H1 (cell line): ENCODE results near the gene LRRC46. TPM values are rescaled to one million over a fixed set of nuclear protein-coding genes. Genes with fewer than 3 reads are reported as not detected.

Source experiments
- CTCF ChIA-PET: fragments of 300-600 bp; sonication (Branson Sonifier 250); formaldehyde crosslinking; loops from one replicate; lab custom pipeline; 2021; ENCODE audit not compliant: partially characterized antibody; lab: Charles Lee
- POLR2A ChIA-PET: fragments of 300-600 bp; sonication (Branson Sonifier 250); formaldehyde crosslinking; loops from one replicate; lab custom pipeline; 2021; ENCODE audit warnings: inconsistent platforms; ENCODE audit not compliant: partially characterized antibody; lab: Charles Lee
- DNase-seq, 2 experiments: peaks; one replicate each; pipeline versions ENCODE4 v3.0.0 to v3.0.0-alpha.2; 2010 to 2022; ENCODE audit warnings: low spot score in 2 of 2, low read depth in 1 of 2, mixed read lengths in 1 of 2
- FAIRE-seq: peaks from 2 replicates; lab custom pipeline; 2011; peaks lifted over from hg19 to GRCh38; lab: Jason Lieb, UNC
- H2AFZ ChIP-seq: 2 replicates; pipeline ENCODE4 v1.8.1; 2012; ENCODE audit warnings: low read length, inconsistent platforms
- H2AK5ac ChIP-seq: 2 replicates; pipeline ENCODE4 v1.6.1; 2013; ENCODE audit warnings: low read depth, low read length
- H2BK120ac ChIP-seq: replicated peaks from 2 replicates; pipeline ENCODE3; 2013; ENCODE audit warnings: low read depth, low read length, inconsistent platforms
- H2BK12ac ChIP-seq: 2 replicates; pipeline ENCODE4 v1.6.1; 2013; ENCODE audit warnings: low read depth, low read length
- H2BK15ac ChIP-seq: 2 replicates; pipeline ENCODE4 v1.6.1; 2013; ENCODE audit warnings: low read length
- H2BK20ac ChIP-seq: 2 replicates; pipeline ENCODE4 v1.6.1; 2013; ENCODE audit warnings: low read length
- H2BK5ac ChIP-seq: 2 replicates; pipeline ENCODE4 v1.6.1; 2013; ENCODE audit warnings: low read depth, low read length
- H3K14ac ChIP-seq: 2 replicates; pipeline ENCODE4 v1.6.1; 2013; ENCODE audit warnings: inconsistent platforms; ENCODE audit not compliant: insufficient read length
- H3K18ac ChIP-seq: 2 replicates; pipeline ENCODE4 v1.6.1; 2013; ENCODE audit warnings: low read length; ENCODE audit errors: extremely low read depth
- H3K23ac ChIP-seq: 2 replicates; pipeline ENCODE4 v1.6.1; 2013; ENCODE audit warnings: inconsistent platforms; ENCODE audit not compliant: insufficient read length
- H3K23me2 ChIP-seq: 2 replicates; pipeline ENCODE4 v1.6.1; 2013; ENCODE audit warnings: low read depth, low read length
- H3K27ac ChIP-seq: 2 replicates; pipeline ENCODE4 v1.6.1; 2011; ENCODE audit warnings: low read depth, low read length, inconsistent platforms
- H3K27me3 ChIP-seq, 4 experiments: replicated peaks in 1 of 4; 1 replicate in 1 of 4; 2 replicates in 3 of 4; pipeline versions ENCODE4 v1.6.1 to v1.8.1; 2011 to 2013; ENCODE audit warnings: low read length in 3 of 4, mild to moderate bottlenecking in 3 of 4, inconsistent platforms in 2 of 4, mixed read lengths in 2 of 4, moderate library complexity in 1 of 4; ENCODE audit not compliant: control insufficient read depth in 3 of 4, insufficient read depth in 3 of 4; ENCODE audit errors: extremely low read depth in 1 of 4
- H3K36me3 ChIP-seq, 4 experiments: 2 replicates each; pipeline versions ENCODE4 v1.6.1 to v1.8.1; 2011 to 2013; ENCODE audit warnings: mild to moderate bottlenecking in 4 of 4, low read length in 3 of 4, moderate library complexity in 2 of 4, control low read depth in 1 of 4, inconsistent platforms in 1 of 4; ENCODE audit not compliant: insufficient read depth in 4 of 4, control insufficient read depth in 2 of 4
- H3K4ac ChIP-seq: replicated peaks from 2 replicates; pipeline ENCODE3; 2013; ENCODE audit warnings: low read length, low read depth, mixed read lengths, inconsistent platforms; ENCODE audit not compliant: insufficient read length
- H3K4me1 ChIP-seq, 4 experiments: replicated peaks in 1 of 4; 1 replicate in 1 of 4; 2 replicates in 3 of 4; pipeline versions ENCODE4 v1.6.1 to v1.8.1; 2011 to 2013; ENCODE audit warnings: low read length in 3 of 4, inconsistent platforms in 2 of 4, mixed read lengths in 1 of 4; ENCODE audit not compliant: insufficient read depth in 4 of 4, control insufficient read depth in 3 of 4
- H3K4me2 ChIP-seq, 2 experiments: 2 replicates each; pipeline versions ENCODE4 v1.6.1 to v1.8.1; 2011 to 2013; ENCODE audit warnings: low read depth in 2 of 2, low read length in 2 of 2, control low read depth in 1 of 2, inconsistent platforms in 1 of 2, mild to moderate bottlenecking in 1 of 2; ENCODE audit not compliant: insufficient read depth in 1 of 2
- H3K4me3 ChIP-seq, 4 experiments: fragments of 200-600, 300-600 bp in 1 of 4; sonication (generic), shearing (Covaris generic), sonication (Bioruptor Twin) in 1 of 4; 2 replicates each; pipeline versions ENCODE4 v1.5.1 to v1.8.1; 2011 to 2016; ENCODE audit warnings: low read length in 4 of 4, low read depth in 3 of 4, control low read depth in 2 of 4, inconsistent platforms in 2 of 4, mild to moderate bottlenecking in 2 of 4, mixed read lengths in 1 of 4, moderate library complexity in 1 of 4; ENCODE audit not compliant: insufficient read depth in 2 of 4; ENCODE audit errors: extremely low read depth in 1 of 4
- H3K56ac ChIP-seq: replicated peaks from 2 replicates; pipeline ENCODE3; 2013; ENCODE audit warnings: low read depth, mild to moderate bottlenecking, mixed read lengths, low read length, inconsistent platforms; ENCODE audit not compliant: insufficient read length
- H3K79me1 ChIP-seq: 2 replicates; pipeline ENCODE4 v1.6.1; 2013; ENCODE audit warnings: low read depth, low read length, control low read depth
- H3K79me2 ChIP-seq, 2 experiments: 2 replicates each; pipeline versions ENCODE4 v1.6.1 to v1.8.1; 2012 to 2013; ENCODE audit warnings: low read length in 2 of 2, mild to moderate bottlenecking in 2 of 2, inconsistent platforms in 1 of 2; ENCODE audit not compliant: insufficient read depth in 2 of 2, control insufficient read depth in 1 of 2
- H3K9ac ChIP-seq, 4 experiments: replicated peaks in 1 of 4; 1 replicate in 1 of 4; 2 replicates in 3 of 4; pipeline versions ENCODE4 v1.6.1 to v1.8.1; 2011 to 2013; ENCODE audit warnings: low read depth in 3 of 4, low read length in 3 of 4, control low read depth in 2 of 4, mild to moderate bottlenecking in 2 of 4, moderate library complexity in 2 of 4, inconsistent platforms in 1 of 4; ENCODE audit errors: extremely low read depth in 1 of 4
- H3K9me3 ChIP-seq, 2 experiments: 2 replicates each; pipeline versions ENCODE4 v1.6.1 to v1.8.1; 2012 to 2013; ENCODE audit warnings: mild to moderate bottlenecking in 2 of 2, moderate library complexity in 2 of 2, control low read depth in 1 of 2, inconsistent platforms in 1 of 2, low read depth in 1 of 2, low read length in 1 of 2, mixed read lengths in 1 of 2; ENCODE audit not compliant: insufficient read depth in 2 of 2
- H4K20me1 ChIP-seq, 2 experiments: replicated peaks in 1 of 2; 2 replicates each; pipeline versions ENCODE3 to v1.8.1; 2011 to 2013; ENCODE audit warnings: inconsistent platforms in 2 of 2, low read length in 2 of 2, mild to moderate bottlenecking in 1 of 2; ENCODE audit not compliant: insufficient read depth in 2 of 2, control insufficient read depth in 1 of 2
- H4K5ac ChIP-seq: 2 replicates; pipeline ENCODE4 v1.6.1; 2013; ENCODE audit warnings: low read length, low read depth, mixed read lengths, inconsistent platforms; ENCODE audit not compliant: insufficient read length
- H4K8ac ChIP-seq: 2 replicates; pipeline ENCODE4 v1.8.0; 2013; ENCODE audit warnings: mild to moderate bottlenecking, moderate library complexity, low read length, inconsistent platforms; ENCODE audit not compliant: insufficient read depth; ENCODE audit errors: extremely low read depth
- H4K91ac ChIP-seq: replicated peaks from 2 replicates; pipeline ENCODE3; 2013; ENCODE audit warnings: low read length, mixed read lengths, inconsistent platforms; ENCODE audit not compliant: insufficient read length
- BRCA1 ChIP-seq: IDR thresholded peaks from 2 replicates; pipeline ENCODE4 v1.6.1; 2012; ENCODE audit warnings: low read depth, low read length, improper control_type of control experiment
- CHD1 ChIP-seq: IDR thresholded peaks from 2 replicates; pipeline ENCODE4 v1.6.1; 2012; ENCODE audit warnings: low read depth, low read length, improper control_type of control experiment
- GABPA ChIP-seq: IDR thresholded peaks from 2 replicates; pipeline ENCODE4 v1.6.1; 2011; ENCODE audit warnings: mild to moderate bottlenecking, low read length, moderate library complexity, borderline replicate concordance; ENCODE audit not compliant: insufficient read depth
- KDM4A ChIP-seq: IDR thresholded peaks from one replicate; pipeline ENCODE4 v1.7.1; 2012; ENCODE audit warnings: low read depth, mild to moderate bottlenecking, moderate library complexity, low read length, inconsistent platforms; ENCODE audit not compliant: severe bottlenecking
- MAFK ChIP-seq: IDR thresholded peaks from 2 replicates; pipeline ENCODE4 v1.6.1; 2012; ENCODE audit warnings: low read depth, mild to moderate bottlenecking, improper control_type of control experiment, low read length
- SP4 ChIP-seq: IDR thresholded peaks from 2 replicates; pipeline ENCODE4 v1.6.1; 2012; ENCODE audit warnings: low read length, inconsistent platforms
- SRF ChIP-seq: IDR thresholded peaks from 2 replicates; pipeline ENCODE4 v1.6.1; 2011; ENCODE audit warnings: mild to moderate bottlenecking, low read depth, low read length, moderate library complexity
- TBP ChIP-seq: IDR thresholded peaks from 2 replicates; pipeline ENCODE4 v1.6.1; 2011; ENCODE audit warnings: low read depth, low read length, improper control_type of control experiment
- ZNF274 ChIP-seq: IDR thresholded peaks from 2 replicates; pipeline ENCODE4 v1.7.0; 2012; ENCODE audit warnings: low read length, borderline replicate concordance; ENCODE audit errors: extremely low read depth
- WGBS, 2 experiments: shearing (Covaris generic) in 1 of 2; methylation state at CpG; one replicate each; pipeline versions ENCODE4 v1.1.6 to v1.1.7; 2013 to 2015; ENCODE audit warnings: low lambda C conversion rate in 2 of 2, mixed read lengths in 2 of 2, inconsistent platforms in 1 of 2, low coverage in 1 of 2, missing lambda C conversion rate in 1 of 2; ENCODE audit not compliant: insufficient replicate concordance in 2 of 2, insufficient coverage in 1 of 2, insufficient read length in 1 of 2; ENCODE audit errors: extremely low coverage in 1 of 2, missing lambda C conversion rate in 1 of 2; 5-methylcytosine and 5-hydroxymethylcytosine counted together
- polyA plus RNA-seq, 7 experiments: library from polyadenylated mRNA; depleted of rRNA in 3 of 7; stranded (reverse) in 5 of 7; unstranded in 2 of 7; fragments of >200 nt in 5 of 7; fragments of 200-250 nt in 2 of 7; gene quantifications; 1 replicate in 5 of 7; 2 replicates in 1 of 7; 4 replicates in 1 of 7; pipeline versions ENCODE4 v1.2.1 to v1.2.3, GENCODE V29; 2011 to 2013; ENCODE audit warnings: missing spikeins in 2 of 7, mixed read lengths in 2 of 7
- total RNA-seq: library from RNA; stranded (reverse); fragmentation: NEBNext Ultra II Directional; extraction: Animal tissue kit (Norgen Biotek cat#: 25700); gene quantifications from 2 replicates; pipeline ENCODE4 v1.2.1, GENCODE V29; 2021

The LRRC46 gene
- total and polyA plus RNA-seq, 2 of the 8 experiments (the other 6 are each of a cell fraction or from before 2014, with no cell fraction given) = 0.18 TPM; not detected in 1

- H3K27me3 ChIP-seq = no peaks in the 10 kb centered on the region
- WGBS, 2 experiments = 88% methylated on average over 18 of the region's 18 CpGs; no CpG with 5 or more reads in 1 of the 2 experiments
- CTCF ChIA-PET = interaction anchor here (1.4 to 1.8 kb wide), 2 partner anchors 9 to 70 kb away, joined by 3 to 5 read pairs; partner anchors contain the start of gene OSBPL7
These were observed 19.1 kb upstream of the LRRC46 start for GRCh38 chr17:47812146-47812920.

More at GRCh38 chr17:47812146-47812920, 19.1 kb upstream of the LRRC46 start:
- H3K79me1 ChIP-seq = no peaks in the 10 kb centered on the region; the same call in none of the 2 replicates
- no peaks in the 10 kb centered on the region for H3K9me3 ChIP-seq
- TF ChIP-seq ZNF274 (no peak), CHD1 (no peak), MAFK (no peak), SP4 (no peak), BRCA1 (no peak), TBP (no peak), KDM4A (no peak), SRF (no peak), GABPA (no peak)
- no peak overlapping the region for H2BK20ac ChIP-seq
- H2BK120ac ChIP-seq = no peak overlapping the region
- peaks cover 0 to 5% of the 10 kb centered on the region in 2 experiments for H4K20me1 ChIP-seq
- no peak overlapping the region for H3K9ac ChIP-seq
- H4K8ac ChIP-seq = no peak overlapping the region; the same call in 1 of the 2 replicates
- no peak overlapping the region for H2BK12ac ChIP-seq
- H3K4me1 ChIP-seq = no peaks in the 10 kb centered on the region; a peak in 1 of 7 replicates
- no peaks in the 10 kb centered on the region for H3K79me2 ChIP-seq
- H3K4me2 ChIP-seq = no peak overlapping the region
- no peak for DNase-seq
- FAIRE-seq = no peak
- no peak overlapping the region for H2AFZ ChIP-seq
- no peak overlapping the region for H2AK5ac ChIP-seq
- H3K18ac ChIP-seq = no peak overlapping the region
- no peak overlapping the region for H2BK15ac ChIP-seq
- no peak overlapping the region for H2BK5ac ChIP-seq
- H3K56ac ChIP-seq = no peak overlapping the region
- H3K23me2 ChIP-seq = no peaks in the 10 kb centered on the region
- H3K23ac ChIP-seq = no peak overlapping the region
- peaks cover 0 to 2% (median 0%) of the 10 kb centered on the region in 4 experiments; a peak in 1 of 8 replicates for H3K36me3 ChIP-seq
- POLR2A ChIA-PET = interaction anchor here (1.6 kb wide), 1 partner anchor 10 kb away, joined by 6 read pairs; the partner anchor contains the start of gene OSBPL7
- no peak overlapping the region for H3K14ac ChIP-seq
- no peak overlapping the region for H4K5ac ChIP-seq
- H3K4me3 ChIP-seq = no peak overlapping the region
- no peak overlapping the region for H4K91ac ChIP-seq
- H3K27ac ChIP-seq = no peak overlapping the region
- no peak overlapping the region for H3K4ac ChIP-seq
